NCI-H146 (cell line): ENCODE data around the gene RAB33B.

Experiments
- DNase-seq: peaks from one replicate; lab custom pipeline; 2025; lab: John Stamatoyannopoulos, UW

The RAB33B gene

GRCh38 chr4:139508581-139509237 is 54.8 kb downstream of the RAB33B start:
- no peak for DNase-seq

- DNase-seq = no peak
Measured at GRCh38 chr4:139509727-139510410, 55.9 kb downstream of the RAB33B start.

- no peak for DNase-seq
Measured at GRCh38 chr4:139511320-139511719, 57.4 kb downstream of the RAB33B start.

GRCh38 chr4:139514382-139515059 is 60.6 kb downstream of the RAB33B start:
- peak; percentile 14 for DNase-seq

GRCh38 chr4:139515531-139515958 is 61.6 kb downstream of the RAB33B start:
- no peak for DNase-seq

- DNase-seq = no peak
Measured at GRCh38 chr4:139521754-139522401, 68.0 kb downstream of the RAB33B start.

- DNase-seq = no peak
Measured at GRCh38 chr4:139522457-139522856, 68.5 kb downstream of the RAB33B start.

- no peak for DNase-seq
Measured at GRCh38 chr4:139523076-139523475, 69.2 kb downstream of the RAB33B start.

- DNase-seq = no peak
Measured at GRCh38 chr4:139524062-139524631, 70.2 kb downstream of the RAB33B start.

- DNase-seq = no peak
Measured at GRCh38 chr4:139525414-139525813, 71.5 kb downstream of the RAB33B start.
